ENCODE measurements around the gene SLC35F3.

DNA sequence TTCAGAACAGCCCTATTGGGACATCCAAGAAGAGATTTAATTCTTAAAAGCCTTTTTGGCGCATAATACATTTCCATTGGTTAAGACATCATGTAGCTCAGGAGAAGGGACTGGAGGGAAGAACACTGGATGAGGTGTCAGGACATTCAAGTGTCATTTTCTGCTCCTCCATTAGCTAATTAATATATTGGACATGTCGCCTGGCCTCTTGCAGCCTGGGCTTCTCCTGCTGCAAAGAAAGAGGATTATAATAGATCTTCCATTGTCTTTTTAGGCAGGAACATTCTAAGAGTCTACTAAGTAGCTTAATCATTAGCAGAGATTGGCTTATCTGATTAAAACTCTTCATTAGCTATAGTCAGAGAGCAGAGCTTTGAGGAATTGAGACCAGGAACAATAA is 317.1 kb downstream of the SLC35F3 start:
- TF ChIP-seq, protein P1, sequence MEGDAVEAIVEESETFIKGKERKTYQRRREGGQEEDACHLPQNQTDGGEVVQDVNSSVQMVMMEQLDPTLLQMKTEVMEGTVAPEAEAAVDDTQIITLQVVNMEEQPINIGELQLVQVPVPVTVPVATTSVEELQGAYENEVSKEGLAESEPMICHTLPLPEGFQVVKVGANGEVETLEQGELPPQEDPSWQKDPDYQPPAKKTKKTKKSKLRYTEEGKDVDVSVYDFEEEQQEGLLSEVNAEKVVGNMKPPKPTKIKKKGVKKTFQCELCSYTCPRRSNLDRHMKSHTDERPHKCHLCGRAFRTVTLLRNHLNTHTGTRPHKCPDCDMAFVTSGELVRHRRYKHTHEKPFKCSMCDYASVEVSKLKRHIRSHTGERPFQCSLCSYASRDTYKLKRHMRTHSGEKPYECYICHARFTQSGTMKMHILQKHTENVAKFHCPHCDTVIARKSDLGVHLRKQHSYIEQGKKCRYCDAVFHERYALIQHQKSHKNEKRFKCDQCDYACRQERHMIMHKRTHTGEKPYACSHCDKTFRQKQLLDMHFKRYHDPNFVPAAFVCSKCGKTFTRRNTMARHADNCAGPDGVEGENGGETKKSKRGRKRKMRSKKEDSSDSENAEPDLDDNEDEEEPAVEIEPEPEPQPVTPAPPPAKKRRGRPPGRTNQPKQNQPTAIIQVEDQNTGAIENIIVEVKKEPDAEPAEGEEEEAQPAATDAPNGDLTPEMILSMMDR (IDR thresholded peaks at IDR 0.05) = no peak
- TF ChIP-seq POLR2AphosphoS5 (IDR thresholded peaks at IDR 0.05; ENCODE audit: low read depth, low read length) (no peak), YY1 (IDR thresholded peaks at IDR 0.05; ENCODE audit: low read depth) (no peak), RCOR1 (IDR thresholded peaks at IDR 0.05; ENCODE audit: low read length) (no peak), RFX5 (IDR thresholded peaks at IDR 0.05; ENCODE audit: low read length) (no peak), TEAD4 (IDR thresholded peaks at IDR 0.05; ENCODE audit: borderline replicate concordance, insufficient read depth) (no peak), EZH2phosphoT487 (IDR thresholded peaks at IDR 0.05; ENCODE audit: borderline replicate concordance, low read depth) (no peak), MXI1 (IDR thresholded peaks at IDR 0.05; ENCODE audit: low read depth, low read length) (no peak), GABPA (IDR thresholded peaks at IDR 0.05; ENCODE audit: low read depth) (no peak)
- TF ChIP-seq, protein P2, sequence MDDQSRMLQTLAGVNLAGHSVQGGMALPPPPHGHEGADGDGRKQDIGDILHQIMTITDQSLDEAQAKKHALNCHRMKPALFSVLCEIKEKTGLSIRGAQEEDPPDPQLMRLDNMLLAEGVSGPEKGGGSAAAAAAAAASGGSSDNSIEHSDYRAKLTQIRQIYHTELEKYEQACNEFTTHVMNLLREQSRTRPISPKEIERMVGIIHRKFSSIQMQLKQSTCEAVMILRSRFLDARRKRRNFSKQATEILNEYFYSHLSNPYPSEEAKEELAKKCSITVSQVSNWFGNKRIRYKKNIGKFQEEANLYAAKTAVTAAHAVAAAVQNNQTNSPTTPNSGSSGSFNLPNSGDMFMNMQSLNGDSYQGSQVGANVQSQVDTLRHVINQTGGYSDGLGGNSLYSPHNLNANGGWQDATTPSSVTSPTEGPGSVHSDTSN (IDR thresholded peaks at IDR 0.05) = no peak
- TF ChIP-seq, protein P3, sequence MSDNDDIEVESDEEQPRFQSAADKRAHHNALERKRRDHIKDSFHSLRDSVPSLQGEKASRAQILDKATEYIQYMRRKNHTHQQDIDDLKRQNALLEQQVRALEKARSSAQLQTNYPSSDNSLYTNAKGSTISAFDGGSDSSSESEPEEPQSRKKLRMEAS (IDR thresholded peaks at IDR 0.05; ENCODE audit: low read depth) = no peak

All from SK-N-SH (cell line).